NT2/D1 (cell line): ENCODE results near the gene ZPBP.

Experiments
- SUZ12 ChIP-seq: IDR thresholded peaks from 2 replicates; pipeline ENCODE4 v1.6.1; 2011; ENCODE audit not compliant: insufficient read length, insufficient read depth; ENCODE audit errors: extremely low read depth
- YY1 ChIP-seq: IDR thresholded peaks from 2 replicates; pipeline ENCODE4 v1.6.1; 2011; ENCODE audit not compliant: insufficient read length, insufficient read depth
- ZNF274 ChIP-seq: IDR thresholded peaks from 2 replicates; pipeline ENCODE4 v1.6.1; 2011; ENCODE audit warnings: mild to moderate bottlenecking, low read depth, low read length

DNA sequence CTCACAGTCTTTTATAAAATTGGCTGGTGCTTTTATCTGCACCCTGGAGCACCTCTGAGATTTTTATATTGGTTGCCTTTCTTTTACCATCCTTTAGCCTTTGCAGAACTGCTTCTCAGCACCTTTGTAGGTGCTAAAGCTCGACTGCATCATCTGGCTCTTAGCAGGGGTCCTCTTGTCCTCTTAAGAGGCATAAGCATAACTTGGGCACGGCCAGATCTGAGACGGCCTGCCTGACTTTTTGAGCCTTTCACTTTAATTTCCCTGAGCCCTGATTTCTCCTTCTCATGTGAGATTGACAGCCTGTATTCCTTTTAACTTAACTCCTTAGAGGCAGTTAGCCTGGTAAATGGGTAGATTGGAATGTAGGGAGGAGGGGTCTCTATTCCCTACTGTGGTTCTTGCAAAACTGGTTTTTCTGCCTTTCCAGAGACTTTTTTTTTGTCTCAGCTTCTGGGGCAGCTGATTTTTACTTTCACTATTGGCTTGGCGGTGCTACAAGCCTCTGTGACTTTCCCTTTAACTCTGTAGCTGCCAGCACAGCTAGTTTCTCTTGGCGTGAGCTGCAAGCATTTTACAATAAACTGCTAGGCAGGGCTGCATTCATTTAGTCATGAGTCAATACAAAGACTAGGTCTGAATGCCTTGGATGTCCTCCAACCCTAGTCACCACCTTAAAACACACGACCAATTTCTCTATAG is 24.0 kb downstream of the ZPBP start:
- TF ChIP-seq ZNF274 (no peak), YY1 (no peak), SUZ12 (no peak)
